Islet of Langerhans (tissue), 1 donor: ENCODE measurements around the gene UBE2L6.

Experiments used
- FAIRE-seq: peaks from one replicate; lab custom pipeline; 2011; peaks lifted over from hg19 to GRCh38; lab: Jason Lieb, UNC

Gene UBE2L6

GRCh38 chr11:57567515-57568329, at the start of gene UBE2L6:
TSS of gene UBE2L6 (minus strand) at chr11:57567672. CDS start at chr11:57567611, 61 bp downstream.
- FAIRE-seq, result no peak

GRCh38 chr11:57616595-57616994, 49.1 kb upstream of the UBE2L6 start:
- no peak for FAIRE-seq

GRCh38 chr11:57615308-57615707, 47.8 kb upstream of the UBE2L6 start:
- no peak for FAIRE-seq

GRCh38 chr11:57614234-57614772, 46.8 kb upstream of the UBE2L6 start:
- no peak for FAIRE-seq

GRCh38 chr11:57610170-57610569, 42.7 kb upstream of the UBE2L6 start:
- FAIRE-seq, result no peak

- no peak for FAIRE-seq
These were observed 37.6 kb upstream of the UBE2L6 start for GRCh38 chr11:57605028-57605420.

- no peak for FAIRE-seq
These were observed 37.0 kb upstream of the UBE2L6 start for GRCh38 chr11:57604296-57605027.

GRCh38 chr11:57601297-57601696, 33.8 kb upstream of the UBE2L6 start:
- FAIRE-seq, result no peak

- FAIRE-seq, result no peak
These were observed 31.9 kb upstream of the UBE2L6 start for GRCh38 chr11:57599381-57599780.

GRCh38 chr11:57598831-57599155, 31.3 kb upstream of the UBE2L6 start:
- FAIRE-seq, result no peak

GRCh38 chr11:57597916-57598830, 30.7 kb upstream of the UBE2L6 start:
- FAIRE-seq, result no peak

- FAIRE-seq, result no peak
These were observed 30.0 kb upstream of the UBE2L6 start, which contains the start of gene SERPING1 for GRCh38 chr11:57597461-57597915. TSS of gene SERPING1 (plus strand) at chr11:57597685. CDS start at chr11:57598271, 586 bp downstream.

- FAIRE-seq, result no peak
These were observed 28.9 kb upstream of the UBE2L6 start for GRCh38 chr11:57596266-57596885.

GRCh38 chr11:57588046-57588710, 20.7 kb upstream of the UBE2L6 start:
- no peak for FAIRE-seq

- FAIRE-seq, result no peak
These were observed 19.3 kb upstream of the UBE2L6 start for GRCh38 chr11:57586711-57587245.

GRCh38 chr11:57585301-57585700, 17.8 kb upstream of the UBE2L6 start:
- no peak for FAIRE-seq

- no peak for FAIRE-seq
These were observed 16.9 kb upstream of the UBE2L6 start for GRCh38 chr11:57584341-57584740.

- FAIRE-seq, result no peak
These were observed 6.6 kb upstream of the UBE2L6 start for GRCh38 chr11:57574061-57574460.

- FAIRE-seq, result no peak
These were observed 4.1 kb upstream of the UBE2L6 start for GRCh38 chr11:57571606-57572005.

- FAIRE-seq, result no peak
These were observed 876 bp upstream of the UBE2L6 start for GRCh38 chr11:57568330-57568766.
